OCI-LY3 (cell line): ENCODE measurements around the gene S100P.

Experiments
- EZH2phosphoT487 ChIP-seq: fragments of 200-600 bp; shearing (Covaris generic); IDR thresholded peaks from 2 replicates; pipeline ENCODE4 v1.6.1; 2018; ENCODE audit warnings: antibody characterized with exemption, mixed run types, low read depth
- TF ChIP-seq, protein P1 (sequence below): fragments of 200-600, 300-600 bp; sonication (generic); IDR thresholded peaks from 2 replicates; pipeline ENCODE4 v1.5.1; 2014; ENCODE audit warnings: antibody characterized with exemption, low read length, low read depth

DNA sequence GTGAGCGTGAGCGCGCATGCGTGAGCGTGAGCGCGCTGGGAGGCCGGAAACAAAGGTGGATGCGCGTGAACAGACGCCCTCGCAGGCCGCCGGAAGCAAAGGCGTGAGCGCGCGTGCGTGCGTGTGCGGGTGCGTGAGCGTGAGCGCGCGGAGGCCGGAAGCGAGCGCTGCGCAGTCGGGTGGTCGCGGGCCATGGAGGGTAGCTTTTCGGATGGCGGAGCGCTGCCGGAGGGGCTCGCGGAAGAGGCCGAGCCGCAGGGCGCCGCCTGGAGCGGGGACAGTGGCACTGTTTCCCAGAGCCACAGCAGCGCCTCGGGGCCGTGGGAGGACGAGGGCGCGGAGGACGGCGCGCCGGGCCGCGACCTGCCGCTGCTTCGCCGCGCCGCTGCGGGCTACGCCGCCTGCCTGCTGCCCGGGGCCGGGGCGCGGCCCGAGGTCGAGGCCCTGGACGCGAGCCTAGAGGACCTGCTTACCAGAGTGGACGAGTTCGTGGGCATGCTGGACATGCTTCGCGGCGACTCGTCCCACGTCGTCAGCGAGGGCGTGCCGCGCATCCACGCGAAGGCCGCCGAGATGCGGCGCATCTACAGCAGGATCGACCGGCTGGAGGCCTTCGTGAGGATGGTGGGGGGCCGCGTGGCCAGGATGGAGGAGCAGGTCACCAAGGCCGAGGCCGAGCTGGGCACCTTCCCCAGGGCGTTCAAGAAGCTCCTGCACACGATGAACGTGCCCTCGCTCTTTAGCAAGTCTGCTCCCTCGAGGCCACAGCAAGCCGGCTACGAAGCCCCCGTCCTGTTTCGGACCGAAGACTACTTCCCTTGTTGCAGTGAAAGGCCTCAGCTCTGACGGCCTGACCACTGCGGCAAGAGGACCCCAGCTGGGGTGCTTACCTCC, 22.6 kb downstream of the S100P start, which contains the start of gene BLOC1S4:
- TF ChIP-seq, protein P1, sequence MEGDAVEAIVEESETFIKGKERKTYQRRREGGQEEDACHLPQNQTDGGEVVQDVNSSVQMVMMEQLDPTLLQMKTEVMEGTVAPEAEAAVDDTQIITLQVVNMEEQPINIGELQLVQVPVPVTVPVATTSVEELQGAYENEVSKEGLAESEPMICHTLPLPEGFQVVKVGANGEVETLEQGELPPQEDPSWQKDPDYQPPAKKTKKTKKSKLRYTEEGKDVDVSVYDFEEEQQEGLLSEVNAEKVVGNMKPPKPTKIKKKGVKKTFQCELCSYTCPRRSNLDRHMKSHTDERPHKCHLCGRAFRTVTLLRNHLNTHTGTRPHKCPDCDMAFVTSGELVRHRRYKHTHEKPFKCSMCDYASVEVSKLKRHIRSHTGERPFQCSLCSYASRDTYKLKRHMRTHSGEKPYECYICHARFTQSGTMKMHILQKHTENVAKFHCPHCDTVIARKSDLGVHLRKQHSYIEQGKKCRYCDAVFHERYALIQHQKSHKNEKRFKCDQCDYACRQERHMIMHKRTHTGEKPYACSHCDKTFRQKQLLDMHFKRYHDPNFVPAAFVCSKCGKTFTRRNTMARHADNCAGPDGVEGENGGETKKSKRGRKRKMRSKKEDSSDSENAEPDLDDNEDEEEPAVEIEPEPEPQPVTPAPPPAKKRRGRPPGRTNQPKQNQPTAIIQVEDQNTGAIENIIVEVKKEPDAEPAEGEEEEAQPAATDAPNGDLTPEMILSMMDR = no peak
- no peak for TF ChIP-seq EZH2phosphoT487
